Fibroblast of lung (primary cell): Measurements from ENCODE around the gene DLGAP4. TPM values are rescaled to one million over a fixed set of nuclear protein-coding genes. Genes with fewer than 3 reads are reported as not detected.

Experiments used
- DNase-seq, 2 donors: peaks; one replicate each; pipeline versions ENCODE4 v3.0.0 to v3.0.0-alpha.2; 2010; ENCODE audit warnings: low read depth in 2 of 2
- H2AFZ ChIP-seq: 2 replicates; pipeline ENCODE4 v1.5.1; 2012; ENCODE audit warnings: low read length, control low read depth, inconsistent platforms
- H3K27ac ChIP-seq: 2 replicates; pipeline ENCODE4 v1.5.1; 2011; ENCODE audit warnings: low read length, control low read depth; ENCODE audit not compliant: insufficient read depth
- H3K27me3 ChIP-seq: 2 replicates; pipeline ENCODE4 v1.5.1; 2011; ENCODE audit warnings: mild to moderate bottlenecking, low read length; ENCODE audit not compliant: control insufficient read depth, insufficient read depth
- H3K36me3 ChIP-seq: 2 replicates; pipeline ENCODE4 v1.5.1; 2011; ENCODE audit warnings: low read length; ENCODE audit not compliant: control insufficient read depth, insufficient read depth
- H3K4me1 ChIP-seq: 2 replicates; pipeline ENCODE4 v1.5.1; 2011; ENCODE audit warnings: low read length; ENCODE audit not compliant: control insufficient read depth, insufficient read depth; ENCODE audit errors: extremely low read depth
- H3K4me2 ChIP-seq: 2 replicates; pipeline ENCODE4 v1.5.1; 2011; ENCODE audit warnings: low read length, control low read depth; ENCODE audit not compliant: insufficient read depth; ENCODE audit errors: extremely low read depth
- H3K4me3 ChIP-seq, 4 experiments: fragments of 200-600 bp in 1 of 4; sonication (generic) in 1 of 4; replicated peaks in 1 of 4; 2 replicates each; pipeline ENCODE4 v1.5.1; 2011 to 2016; ENCODE audit warnings: low read length in 4 of 4, low read depth in 3 of 4, mild to moderate bottlenecking in 3 of 4, control low read depth in 2 of 4, inconsistent platforms in 1 of 4, mixed read lengths in 1 of 4; ENCODE audit not compliant: insufficient read depth in 1 of 4; ENCODE audit errors: control extremely low read depth in 1 of 4
- H3K79me2 ChIP-seq: 2 replicates; pipeline ENCODE4 v1.5.1; 2012; ENCODE audit warnings: mild to moderate bottlenecking, low read length, inconsistent platforms; ENCODE audit not compliant: control insufficient read depth, insufficient read depth
- H3K9ac ChIP-seq: 2 replicates; pipeline ENCODE4 v1.5.1; 2011; ENCODE audit warnings: mild to moderate bottlenecking, low read length, control low read depth; ENCODE audit not compliant: insufficient read depth
- H3K9me3 ChIP-seq: 2 replicates; pipeline ENCODE4 v1.5.1; 2012; ENCODE audit warnings: low read depth, low read length; ENCODE audit not compliant: control insufficient read depth, insufficient read depth
- H4K20me1 ChIP-seq: 2 replicates; pipeline ENCODE4 v1.5.1; 2011; ENCODE audit warnings: low read length; ENCODE audit not compliant: control insufficient read depth, insufficient read depth; ENCODE audit errors: extremely low read depth
- CTCF ChIP-seq, 2 donors: IDR thresholded peaks in 1 of 2; conservative IDR thresholded peaks in 1 of 2; 1 replicate in 1 of 2; 2 replicates in 1 of 2; pipeline ENCODE4 v1.5.1; 2011 to 2012; ENCODE audit warnings: low read length in 2 of 2, control low read depth in 1 of 2, inconsistent platforms in 1 of 2, low read depth in 1 of 2, mild to moderate bottlenecking in 1 of 2
- EZH2 ChIP-seq: IDR thresholded peaks from 2 replicates; pipeline ENCODE4 v1.5.1; 2012; ENCODE audit warnings: low read length, control low read depth, mild to moderate bottlenecking; ENCODE audit errors: missing control alignments
- polyA plus RNA-seq, 2 donors: library from polyadenylated mRNA; depleted of rRNA in 1 of 2; stranded (reverse) in 1 of 2; unstranded in 1 of 2; fragments of >200 nt; gene quantifications; 2 replicates each; pipeline ENCODE4 v1.2.1, GENCODE V29; 2011 to 2012; ENCODE audit warnings: missing spikeins in 1 of 2
- total RNA-seq: library from RNA; depleted of rRNA; stranded (reverse); fragments of >200 nt; gene quantifications from 2 replicates; pipeline ENCODE4 v1.2.1, GENCODE V29; 2014

The DLGAP4 gene
- total and polyA plus RNA-seq, 2 donors (not counting 1 experiment from before 2014, with no cell fraction given) = 25.9 to 26.9 TPM

DNA sequence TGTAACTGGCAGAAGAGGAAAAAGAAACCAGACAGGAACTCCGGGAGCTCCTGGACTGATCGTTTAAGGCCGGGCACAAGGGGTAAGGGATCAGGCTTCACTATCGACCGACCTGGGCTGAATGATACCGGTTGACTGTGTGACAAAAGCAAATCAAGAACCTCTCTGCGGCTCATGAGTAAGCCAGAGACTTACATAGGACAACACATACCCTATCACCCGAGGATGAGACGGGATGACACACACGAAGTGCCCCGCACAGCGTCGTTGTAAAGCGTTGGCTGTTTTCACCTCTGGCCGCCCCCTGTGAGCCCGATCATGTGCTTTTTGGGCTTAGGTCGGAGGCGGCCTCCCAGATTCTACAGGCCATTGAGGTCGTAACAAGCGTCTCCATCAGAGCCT, 266.6 kb downstream of the DLGAP4 start:
- Histone ChIP-seq H3K27ac (no peak overlapping the region), H3K9ac (peak overlapping the region; percentile 33), H3K27me3 (no peaks in the 10 kb centered on the region), H2AFZ (peak overlapping the region; percentile 69), H4K20me1 (no peaks in the 10 kb centered on the region), H3K4me3 (peak overlapping the region in 3 of 4 experiments; percentile 8 to 44 (median 44)), H3K79me2 (peaks cover 3% of the 10 kb centered on the region), H3K36me3 (no peaks in the 10 kb centered on the region), H3K4me1 (peaks cover 8% of the 10 kb centered on the region), H3K4me2 (peak overlapping the region; percentile 68), H3K9me3 (no peaks in the 10 kb centered on the region)
- DNase-seq = peak; percentile 22 to 46
- TF ChIP-seq CTCF (conservative IDR thresholded peaks at IDR 0.05 in 1 of 2, IDR thresholded peaks at IDR 0.05 in 1 of 2; ENCODE audit: low read depth in 1 of 2, low read length in 2 of 2) = no peak
- no peak for TF ChIP-seq EZH2

- DNase-seq = peak; percentile 73 to 85
- no peaks in the 10 kb centered on the region for H3K27me3 ChIP-seq
- TF ChIP-seq CTCF (conservative IDR thresholded peaks at IDR 0.05 in 1 of 2, IDR thresholded peaks at IDR 0.05 in 1 of 2; ENCODE audit: low read depth in 1 of 2, low read length in 2 of 2) = no peak
- TF ChIP-seq EZH2 = no peak
- H3K27ac ChIP-seq = peak within 1 kb of the TSS; percentile 46
- peak within 1 kb of the TSS; percentile 68 for H3K9ac ChIP-seq
- H4K20me1 ChIP-seq = no peaks in the 10 kb centered on the region
- H3K9me3 ChIP-seq = no peaks in the 10 kb centered on the region
- peak within 1 kb of the TSS; percentile 80 for H3K4me2 ChIP-seq
- peaks cover 3% of the 10 kb centered on the region for H3K79me2 ChIP-seq
- H3K4me3 ChIP-seq = peak within 1 kb of the TSS; percentile 56 to 75 (median 65)
- H3K36me3 ChIP-seq = no peaks in the 10 kb centered on the region
- H2AFZ ChIP-seq = peak within 1 kb of the TSS; percentile 69
- H3K4me1 ChIP-seq = peaks cover 8% of the 10 kb centered on the region
These were observed 267.1 kb downstream of the DLGAP4 start, which contains the start of gene TGIF2 for GRCh38 chr20:36573103-36573797. Gene TGIF2 (plus strand): TSS chr20:36573597. CDS start chr20:36578775, 5,178 bp downstream.

GRCh38 chr20:36573798-36574365, 267.7 kb downstream of the DLGAP4 start:
- no peaks in the 10 kb centered on the region for H3K27me3 ChIP-seq
- peak overlapping the region; percentile 46 for H3K27ac ChIP-seq
- no peak for DNase-seq
- H3K4me3 ChIP-seq = peak overlapping the region; percentile 54 to 75 (median 61)
- H4K20me1 ChIP-seq = no peaks in the 10 kb centered on the region
- peaks cover 8% of the 10 kb centered on the region for H3K4me1 ChIP-seq
- no peaks in the 10 kb centered on the region for H3K9me3 ChIP-seq
- TF ChIP-seq CTCF (conservative IDR thresholded peaks at IDR 0.05 in 1 of 2, IDR thresholded peaks at IDR 0.05 in 1 of 2; ENCODE audit: low read depth in 1 of 2, low read length in 2 of 2) (no peak), EZH2 (no peak)
- H3K36me3 ChIP-seq = no peaks in the 10 kb centered on the region
- H3K79me2 ChIP-seq = peaks cover 3% of the 10 kb centered on the region
- H3K9ac ChIP-seq = peak overlapping the region; percentile 68
- H3K4me2 ChIP-seq = peak overlapping the region; percentile 80
- no peak overlapping the region for H2AFZ ChIP-seq
